Measurements from ENCODE around the gene CD27.
"Not testable (repeated sequence)": the region's sequence is repeated elsewhere in the genome, so short reads cannot be mapped to it uniquely, and the experiment has no call there.

Gene CD27

DNA sequence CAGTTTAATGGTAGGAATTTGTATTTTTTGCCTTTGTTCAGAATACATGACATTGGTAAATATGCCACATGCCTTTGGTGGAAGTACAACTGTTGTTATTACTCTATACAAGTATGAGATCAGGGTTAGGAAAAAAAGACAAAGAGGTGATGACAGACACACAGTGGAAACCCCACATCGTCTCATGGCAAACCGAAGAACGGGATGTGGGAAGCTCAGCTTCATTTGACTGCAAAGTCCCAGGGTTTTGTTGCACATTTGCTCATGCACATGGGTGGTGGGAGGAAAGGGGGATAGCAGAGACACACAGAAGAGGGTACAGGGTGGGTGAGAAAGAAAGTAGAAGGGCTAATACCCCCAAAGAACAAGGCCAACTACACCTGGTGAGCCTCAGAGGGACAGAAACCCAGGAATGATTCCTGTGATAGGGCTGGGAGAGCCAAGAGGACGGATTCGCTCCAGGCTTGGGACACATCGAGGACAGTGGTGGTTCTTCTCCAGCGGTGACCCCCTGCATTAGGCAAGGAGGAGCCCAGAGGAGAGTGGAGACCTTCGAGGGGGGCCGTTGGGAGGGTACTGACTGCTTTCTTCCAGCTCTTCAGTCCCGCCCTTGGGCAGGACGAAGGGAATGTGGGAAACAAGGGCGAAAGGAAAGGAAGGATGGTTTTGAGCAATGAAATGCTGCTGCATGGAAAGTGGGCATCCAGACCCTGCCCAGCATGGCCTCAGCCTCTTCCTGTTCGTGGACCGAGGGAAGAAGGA is 17.7 kb downstream of the CD27 start:
- no peak for DNase-seq

- DNase-seq: no peak
Observed at GRCh38 chr12:6463216-6463615, 18.5 kb downstream of the CD27 start.

DNA sequence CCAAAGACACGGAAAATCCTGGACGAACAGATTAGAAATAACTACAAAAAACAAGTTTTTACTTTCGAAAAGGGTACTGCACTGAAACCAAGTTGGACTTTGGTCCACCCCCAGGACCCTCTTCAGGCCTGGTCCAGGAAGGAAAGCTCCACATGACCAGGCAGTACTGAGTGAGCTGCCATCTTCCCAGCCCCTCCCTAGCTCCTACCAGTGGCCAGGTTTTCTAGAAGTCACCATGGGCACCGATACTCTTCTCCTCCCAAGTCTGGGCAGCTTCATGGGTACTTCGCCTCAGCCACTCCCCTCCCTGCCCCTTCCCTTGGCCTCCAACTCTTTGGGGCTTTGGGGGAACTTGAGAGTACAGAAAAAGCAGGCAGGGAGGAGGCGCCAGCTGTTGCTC is 19.1 kb downstream of the CD27 start:
- DNase-seq: no peak

GRCh38 chr12:6464531-6464930 is 19.8 kb downstream of the CD27 start:
- no peak for DNase-seq

DNA sequence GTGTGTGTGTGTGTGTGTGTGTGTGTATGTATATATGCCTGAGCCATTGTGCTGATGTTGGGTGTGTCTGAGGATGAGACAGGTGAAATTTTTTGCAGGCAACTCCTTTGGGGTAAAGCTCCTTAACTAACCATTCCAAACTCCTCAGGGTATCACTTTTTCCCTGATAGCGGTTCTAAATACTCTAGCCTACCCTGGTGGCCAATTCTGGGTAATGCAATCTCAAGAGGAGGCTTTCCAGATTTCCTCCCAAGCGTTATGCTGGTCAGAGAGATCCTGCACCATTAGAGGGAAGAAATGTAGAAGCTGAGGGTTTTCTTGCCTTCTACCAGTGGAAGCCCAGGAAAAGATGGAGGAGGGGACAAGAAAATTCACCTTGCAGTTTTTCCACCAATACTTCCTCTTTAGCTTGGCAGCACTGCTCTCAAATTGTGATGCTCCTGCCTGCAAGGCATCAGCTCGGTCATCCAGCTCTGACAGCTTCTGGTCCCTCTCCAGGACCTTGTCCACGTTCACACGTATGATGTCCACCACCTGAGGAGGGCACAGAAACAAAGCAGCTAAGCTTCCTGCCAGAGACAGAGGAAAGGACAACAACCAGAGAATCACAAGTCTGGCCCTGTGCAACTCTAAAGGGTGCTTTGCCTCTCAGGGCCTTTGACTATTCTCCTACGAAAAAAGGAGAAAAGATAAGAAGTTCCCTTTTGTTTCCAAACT is 20.9 kb downstream of the CD27 start:
- no peak for DNase-seq

- no peak for DNase-seq
Observed at GRCh38 chr12:6466184-6466573, 21.4 kb downstream of the CD27 start.

DNA sequence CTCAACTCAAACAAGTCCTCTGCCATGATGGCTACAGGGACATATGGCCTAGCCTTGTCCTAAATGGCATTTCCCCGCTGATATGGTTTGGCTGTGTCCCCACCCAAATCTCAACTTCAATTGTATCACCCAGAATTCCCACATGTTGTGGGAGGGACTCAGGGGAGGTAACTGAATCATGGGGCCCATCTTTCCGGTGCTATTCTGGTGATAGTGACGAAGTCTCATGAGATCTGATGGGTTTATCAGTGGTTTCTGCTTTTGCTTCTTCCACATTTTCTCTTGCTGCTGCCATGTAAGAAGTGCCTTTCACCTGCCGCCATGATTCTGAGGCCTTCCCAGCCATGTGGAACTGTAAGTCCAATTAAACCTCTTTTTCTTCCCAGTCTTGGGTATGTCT is 22.0 kb downstream of the CD27 start:
- DNase-seq: not testable (repeated sequence)

DNA sequence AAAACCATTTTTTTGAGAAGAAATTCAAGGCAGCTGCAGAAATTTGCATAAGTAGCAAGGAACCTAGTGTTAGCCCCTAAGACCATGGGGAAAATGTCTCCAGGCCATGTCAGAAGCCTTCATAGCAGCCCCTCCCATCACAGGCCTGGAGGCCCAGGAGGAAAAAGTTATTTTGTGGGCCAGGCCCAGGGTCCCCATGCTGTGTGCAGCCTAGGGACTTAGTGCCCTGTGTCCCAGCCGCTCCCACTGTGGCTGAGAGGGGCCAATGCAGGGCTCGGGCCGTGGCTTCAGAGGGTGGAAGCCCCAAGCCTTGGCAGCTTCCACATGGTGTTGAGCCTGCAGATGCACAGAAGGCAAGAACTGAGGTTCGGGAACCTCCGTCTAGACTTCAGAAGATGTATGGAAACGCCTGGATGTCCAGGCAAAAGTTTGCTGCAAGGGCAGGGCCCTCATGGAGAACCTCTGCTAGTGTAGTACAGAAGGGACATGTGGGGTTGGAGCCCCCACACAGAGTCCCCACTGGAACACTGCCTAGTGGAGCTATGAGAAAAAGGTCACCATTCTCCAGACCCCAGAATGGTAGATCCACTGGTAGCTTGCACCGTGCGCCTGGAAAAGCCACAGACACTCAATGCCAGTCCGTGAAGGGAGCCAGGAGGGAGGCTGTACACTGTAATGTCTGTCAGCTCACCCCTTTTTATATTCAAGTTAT is 23.0 kb downstream of the CD27 start:
- DNase-seq: not testable (repeated sequence)

DNA sequence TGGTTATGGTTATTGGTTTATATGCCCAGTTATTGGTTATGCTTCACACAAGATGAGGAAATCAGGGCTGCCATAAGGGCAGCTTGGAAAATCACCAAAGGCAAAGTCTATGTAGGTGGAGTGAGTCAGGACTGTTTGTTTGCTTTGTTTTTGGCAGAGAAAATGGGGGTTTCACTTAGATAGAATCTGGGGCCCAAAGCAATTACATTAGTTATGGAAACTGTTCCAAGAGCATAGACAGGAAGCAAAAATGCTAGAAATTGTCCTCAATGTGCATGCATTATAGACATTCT is 23.5 kb downstream of the CD27 start:
- DNase-seq: no peak

DNA sequence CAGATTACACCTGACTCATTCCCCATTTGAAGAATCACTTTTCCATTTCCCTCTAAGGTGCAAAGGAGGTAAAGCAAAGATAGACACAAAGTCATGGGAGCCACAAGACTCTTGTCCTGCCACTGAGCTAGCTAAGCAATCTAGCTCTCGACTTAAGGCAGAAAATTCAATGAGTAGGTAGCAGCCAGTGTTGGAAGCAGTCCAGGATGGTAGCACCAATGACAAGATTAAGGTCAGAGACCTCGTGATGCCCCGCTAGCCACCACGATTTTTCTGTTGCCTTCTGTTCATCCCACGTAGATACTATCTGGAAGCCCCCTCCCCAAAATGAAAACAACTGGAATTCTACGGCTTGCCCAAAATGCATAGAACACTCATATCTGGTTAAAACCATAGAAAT is 24.3 kb downstream of the CD27 start:
- no peak for DNase-seq

DNA sequence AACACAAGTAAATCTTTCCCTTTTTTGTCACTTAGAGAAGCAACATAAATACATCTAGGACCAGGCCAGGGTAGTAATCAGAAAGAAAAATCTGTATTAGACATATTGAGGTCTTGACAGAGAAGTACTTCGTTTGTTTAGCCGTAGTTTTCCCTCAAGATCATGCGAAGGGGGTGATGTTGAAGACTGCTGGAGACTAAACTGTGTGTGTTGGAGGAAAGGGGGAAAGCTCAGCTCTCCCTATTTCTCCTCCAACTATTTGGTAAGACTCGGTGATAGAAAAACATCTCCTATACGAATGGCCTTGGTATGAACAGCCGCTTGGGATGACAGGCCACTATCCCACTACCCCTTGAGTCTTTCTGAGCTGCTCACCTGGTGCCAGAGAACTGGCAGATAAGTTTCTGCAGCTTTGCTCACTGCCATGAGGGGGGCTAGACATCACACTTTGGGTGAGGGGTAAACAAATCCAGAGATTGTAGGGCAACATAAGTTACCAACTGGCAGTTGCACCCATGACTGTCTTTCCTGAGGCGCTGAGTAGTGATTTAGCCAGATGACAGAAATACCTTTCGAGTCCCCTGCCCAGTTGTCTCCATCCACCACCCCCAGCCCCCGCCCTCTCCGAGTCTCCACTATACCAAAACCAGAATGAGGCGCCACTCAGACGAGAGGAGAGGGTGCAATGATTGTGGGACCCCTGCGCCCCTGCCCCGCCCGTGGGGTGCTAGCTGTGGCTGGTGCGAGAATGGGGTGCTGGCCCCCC is 25.0 kb downstream of the CD27 start:
- no peak for DNase-seq

DNA sequence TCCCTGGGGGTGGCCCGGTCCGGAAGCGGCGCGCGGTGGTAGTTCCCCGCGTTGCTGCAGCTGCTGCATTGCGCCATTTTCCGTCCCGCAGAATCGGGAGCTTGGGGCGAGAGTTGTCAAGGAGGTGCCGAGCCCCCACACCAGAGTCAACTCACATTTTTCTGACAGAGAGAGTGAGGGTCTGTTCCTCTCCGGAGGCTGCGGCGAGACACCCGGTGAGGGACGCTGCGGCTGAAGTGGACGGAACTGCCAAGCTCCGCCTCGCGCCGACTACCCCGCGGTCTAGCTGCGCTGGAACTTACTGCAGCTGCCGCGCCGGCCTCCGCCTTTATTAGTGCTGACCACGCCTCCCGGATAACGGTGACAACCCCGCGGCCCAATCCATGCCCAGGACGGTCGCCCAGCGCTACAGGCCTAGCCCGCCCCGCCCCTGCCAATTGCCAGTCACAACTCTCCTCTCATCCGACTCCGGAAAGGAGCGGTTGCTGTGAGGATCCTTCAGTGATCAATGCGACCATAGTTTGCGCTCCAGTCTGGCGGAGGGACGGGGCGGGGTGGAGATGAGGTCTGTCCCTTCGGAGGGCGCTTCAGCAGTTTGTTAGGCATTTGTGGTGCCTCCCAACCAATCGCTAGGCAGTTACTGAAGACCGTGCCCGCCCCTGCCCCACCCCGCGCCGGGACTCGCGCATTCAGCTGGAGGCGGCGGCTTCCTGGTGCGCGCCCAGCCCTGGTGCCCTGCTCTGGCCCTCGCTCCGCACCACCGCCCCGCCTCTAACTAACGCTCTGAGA is 25.8 kb downstream of the CD27 start, which contains the start of gene VAMP1:
Gene VAMP1 (minus strand): TSS at position 303 of the 789 bp plus-strand sequence. CDS start 146 bp downstream, at position 157.
- peak; percentile 95 for DNase-seq

DNA sequence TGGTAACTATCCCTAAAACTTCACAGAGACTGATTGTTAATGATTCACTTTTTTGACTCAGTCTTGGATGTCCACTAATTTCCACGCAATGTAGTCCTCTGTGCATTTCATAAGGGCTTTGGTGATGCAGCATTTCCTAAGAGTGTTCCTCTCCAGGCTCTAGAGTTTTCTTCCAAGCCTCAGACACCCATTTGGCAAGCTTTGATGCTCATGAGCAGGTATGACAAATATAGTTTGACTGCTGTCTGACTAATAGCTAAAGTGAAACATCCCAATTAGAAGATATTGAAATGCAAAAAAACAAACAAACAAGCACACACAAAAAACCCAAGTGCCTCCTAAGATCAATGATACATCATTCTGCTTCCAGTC is 27.2 kb downstream of the CD27 start:
- DNase-seq: no peak

DNA sequence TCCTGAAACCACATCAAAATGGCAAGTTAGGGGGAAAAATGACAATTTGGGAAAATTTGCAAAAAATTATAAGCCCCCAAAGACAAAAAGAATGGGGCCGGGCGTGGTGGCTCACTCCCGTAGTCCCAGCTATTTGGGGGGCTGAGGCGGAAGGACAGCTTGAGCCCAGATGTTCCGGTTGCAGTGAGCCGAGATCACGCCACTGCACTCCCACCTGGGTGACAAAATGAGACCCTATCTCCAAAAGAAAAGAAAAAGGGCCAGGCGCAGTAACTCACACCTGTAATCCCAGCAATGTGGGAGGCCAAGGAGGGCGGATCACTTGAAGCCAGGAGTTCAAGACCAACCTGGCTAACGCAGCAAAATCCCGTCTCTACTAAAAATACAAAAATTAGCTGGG is 27.7 kb downstream of the CD27 start:
- DNase-seq: no peak

DNA sequence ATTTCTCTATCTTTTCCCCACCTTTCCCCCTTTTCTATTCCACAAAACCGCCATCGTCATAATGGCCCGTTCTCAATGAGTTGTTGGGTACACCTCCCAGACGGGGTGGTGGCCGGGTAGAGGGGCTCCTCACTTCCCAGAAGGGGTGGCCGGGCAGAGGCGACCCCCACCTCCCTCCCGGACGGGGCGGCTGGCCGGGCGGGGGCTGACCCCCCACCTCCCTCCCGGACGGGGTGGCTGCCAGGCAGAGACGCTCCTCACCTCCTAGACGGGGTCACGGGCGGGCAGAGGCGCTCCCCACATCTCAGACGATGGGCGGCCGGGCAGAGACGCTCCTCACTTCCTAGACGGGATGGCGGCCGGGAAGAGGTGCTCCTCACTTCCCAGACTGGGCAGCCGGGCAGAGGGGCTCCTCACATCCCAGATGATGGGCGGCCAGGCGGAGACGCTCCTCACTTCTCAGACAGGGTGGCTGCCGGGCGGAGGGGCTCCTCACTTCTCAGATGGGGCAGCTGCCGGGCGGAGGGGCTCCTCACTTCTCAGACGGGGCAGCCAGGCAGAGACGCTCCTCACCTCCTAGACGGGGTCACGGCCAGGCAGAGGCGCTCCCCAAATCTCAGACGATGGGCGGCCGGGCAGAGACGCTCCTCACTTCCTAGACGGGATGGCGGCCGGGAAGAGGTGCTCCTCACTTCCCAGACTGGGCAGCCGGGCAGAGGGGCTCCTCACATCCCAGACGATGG is 30.6 kb downstream of the CD27 start:
- not testable (repeated sequence) for DNase-seq

DNA sequence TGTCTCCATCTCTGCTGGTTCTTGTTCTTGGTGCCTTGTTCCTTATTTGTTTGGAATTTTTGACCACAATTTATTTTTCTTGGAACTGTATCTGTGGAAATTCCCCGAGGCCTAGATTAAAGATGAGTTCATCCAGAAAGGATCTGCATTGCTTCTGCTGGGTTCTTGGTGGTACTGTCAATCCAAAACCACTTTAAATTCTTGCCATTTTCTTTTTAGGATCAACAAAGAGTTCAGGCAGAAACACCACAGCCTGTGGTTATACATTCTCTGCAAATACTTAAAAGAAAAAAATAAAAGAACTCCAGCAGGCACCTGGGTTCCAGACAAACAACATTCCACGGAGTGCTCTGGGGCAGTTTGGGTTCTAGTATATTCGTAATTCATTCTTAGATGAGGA is 31.7 kb downstream of the CD27 start:
- no peak for DNase-seq

DNA sequence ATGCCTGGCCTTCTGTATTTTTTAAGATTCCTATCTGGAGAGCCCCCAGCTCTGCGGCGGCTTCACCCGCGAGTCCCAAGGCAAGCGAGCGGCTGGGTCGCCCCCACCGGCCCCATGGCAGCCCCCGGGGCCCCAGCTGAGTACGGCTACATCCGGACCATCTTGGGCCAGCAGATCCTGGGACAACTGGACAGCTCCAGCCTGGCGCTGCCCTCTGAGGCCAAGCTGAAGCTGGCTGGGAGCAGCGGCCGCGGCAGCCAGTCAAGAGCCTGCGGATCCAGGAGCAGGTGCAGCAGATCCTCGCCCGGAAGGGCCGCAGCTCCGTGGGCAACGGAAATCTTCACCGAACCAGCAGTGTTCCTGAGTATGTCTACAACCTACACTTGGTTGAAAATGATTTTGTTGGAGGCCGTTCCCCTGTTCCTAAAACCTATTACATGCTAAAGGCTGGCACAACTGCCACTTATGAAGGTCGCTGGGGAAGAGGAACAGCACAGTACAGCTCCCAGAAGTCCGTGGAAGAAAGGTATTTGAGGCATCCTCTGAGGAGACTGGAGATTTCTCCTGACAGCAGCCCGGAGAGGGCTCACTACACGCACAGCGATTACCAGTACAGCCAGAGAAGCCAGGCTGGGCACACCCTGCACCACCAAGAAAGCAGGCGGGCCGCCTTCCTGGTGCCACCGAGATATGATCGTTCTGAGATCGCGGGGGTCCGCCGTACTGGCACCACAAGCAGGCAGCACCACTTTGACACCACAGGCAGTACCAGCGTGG is 33.0 kb downstream of the CD27 start:
- not testable (repeated sequence) for DNase-seq

DNA sequence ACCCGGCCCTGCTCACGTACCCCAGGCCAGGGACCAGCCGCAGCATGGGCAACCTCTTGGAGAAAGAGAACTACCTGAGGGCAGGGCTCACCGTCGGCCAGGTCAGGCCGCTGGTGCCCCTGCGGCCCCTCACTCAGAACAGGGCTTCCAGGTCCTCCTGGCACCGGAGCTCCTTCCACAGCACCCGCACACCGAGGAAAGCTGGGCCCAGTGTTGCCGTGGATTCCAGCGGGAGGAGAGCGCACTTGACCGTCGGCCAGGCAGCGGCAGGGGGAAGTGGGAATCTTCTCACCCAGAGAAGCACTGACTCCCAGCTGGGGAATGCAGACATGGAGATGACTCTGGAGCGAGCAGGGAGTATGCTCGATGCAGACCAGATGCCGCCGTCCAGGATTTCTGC is 33.7 kb downstream of the CD27 start:
- DNase-seq: no peak

- no peak for DNase-seq
Observed at GRCh38 chr12:6488240-6488639, 43.5 kb downstream of the CD27 start.

- no peak for DNase-seq
Observed at GRCh38 chr12:6489449-6489848, 44.7 kb downstream of the CD27 start.

- not testable (repeated sequence) for DNase-seq
Observed at GRCh38 chr12:6490673-6491072, 45.9 kb downstream of the CD27 start.

All from CD4-positive, alpha-beta T cell treated with Interleukin-15 for 1 hour (primary cell).